ENCODE results near the gene MAN2A2.

The MAN2A2 gene

GRCh38 chr15:90902040-90902839 lies 862 bp upstream of the MAN2A2 start:
- ATAC-seq = peak; percentile 94
- TF ChIP-seq PPARA (CRISPR knock-in tag; IDR thresholded peaks at IDR 0.05; ENCODE audit: borderline replicate concordance) = no peak
- TF ChIP-seq GLIS3 (CRISPR knock-in tag; IDR thresholded peaks at IDR 0.05) = no peak
- TF ChIP-seq ZNF565 (CRISPR knock-in tag; conservative IDR thresholded peaks at IDR 0.05; ENCODE audit: low read depth) = no peak
- no peak for TF ChIP-seq ESRRG (CRISPR knock-in tag; IDR thresholded peaks at IDR 0.05)
- no peak for TF ChIP-seq SNAI2 (CRISPR knock-in tag; IDR thresholded peaks at IDR 0.05)
- TF ChIP-seq ZNF8 (CRISPR knock-in tag; IDR thresholded peaks at IDR 0.05) = no peak
- no peak for TF ChIP-seq CSDC2 (CRISPR knock-in tag; IDR thresholded peaks at IDR 0.05)
- TF ChIP-seq ARNTL (CRISPR knock-in tag; IDR thresholded peaks at IDR 0.05; ENCODE audit: borderline replicate concordance, low read depth) = no peak
- no peak for TF ChIP-seq BACH2 (CRISPR knock-in tag; IDR thresholded peaks at IDR 0.05; ENCODE audit: borderline replicate concordance)
- no peak for TF ChIP-seq TCF4 (CRISPR knock-in tag; IDR thresholded peaks at IDR 0.05; ENCODE audit: borderline replicate concordance)
- no peak for TF ChIP-seq TSHZ2 (CRISPR knock-in tag; IDR thresholded peaks at IDR 0.05)
- no peak for TF ChIP-seq ZC3H10 (CRISPR knock-in tag; IDR thresholded peaks at IDR 0.05)
- no peak for TF ChIP-seq RARB (CRISPR knock-in tag; IDR thresholded peaks at IDR 0.05)
- no peak for TF ChIP-seq ISL1 (CRISPR knock-in tag; IDR thresholded peaks at IDR 0.05)
- TF ChIP-seq PATZ1 (CRISPR knock-in tag; IDR thresholded peaks at IDR 0.05; ENCODE audit: borderline replicate concordance) = no peak
- no peak for TF ChIP-seq TOX (CRISPR knock-in tag; IDR thresholded peaks at IDR 0.05; ENCODE audit: borderline replicate concordance)
- TF ChIP-seq OSR1 (CRISPR knock-in tag; IDR thresholded peaks at IDR 0.05) = no peak
- TF ChIP-seq ZNF70 (CRISPR knock-in tag; IDR thresholded peaks at IDR 0.05) = no peak
- TF ChIP-seq CSRNP3 (CRISPR knock-in tag; IDR thresholded peaks at IDR 0.05) = no peak
- no peak for TF ChIP-seq POU6F1 (CRISPR knock-in tag; IDR thresholded peaks at IDR 0.05; ENCODE audit: borderline replicate concordance, low read depth)

- ATAC-seq = peak; percentile 1; the same call in 1 of the 3 replicates
- TF ChIP-seq ZNF70 (CRISPR knock-in tag; IDR thresholded peaks at IDR 0.05) = no peak
- no peak for TF ChIP-seq CSDC2 (CRISPR knock-in tag; IDR thresholded peaks at IDR 0.05)
- TF ChIP-seq ISL1 (CRISPR knock-in tag; IDR thresholded peaks at IDR 0.05) = no peak
- no peak for TF ChIP-seq ZNF8 (CRISPR knock-in tag; IDR thresholded peaks at IDR 0.05)
- no peak for TF ChIP-seq TSHZ2 (CRISPR knock-in tag; IDR thresholded peaks at IDR 0.05)
- TF ChIP-seq TCF4 (CRISPR knock-in tag; IDR thresholded peaks at IDR 0.05; ENCODE audit: borderline replicate concordance) = no peak
- TF ChIP-seq ARNTL (CRISPR knock-in tag; IDR thresholded peaks at IDR 0.05; ENCODE audit: borderline replicate concordance, low read depth) = no peak
- TF ChIP-seq ESRRG (CRISPR knock-in tag; IDR thresholded peaks at IDR 0.05) = no peak
- no peak for TF ChIP-seq OSR1 (CRISPR knock-in tag; IDR thresholded peaks at IDR 0.05)
- no peak for TF ChIP-seq ZFP3 (CRISPR knock-in tag; IDR thresholded peaks at IDR 0.05)
These were observed 833 bp downstream of the MAN2A2 start for GRCh38 chr15:90903733-90904536.

Measured in SK-N-SH treated with all-trans-retinoic acid at 6 μM for 48 hours (cell line).